Keratinocyte (primary cell): ENCODE results near the gene MLLT3.

ENCODE experiments used
- CTCF ChIP-seq, 3 experiments: IDR thresholded peaks in 1 of 3; conservative IDR thresholded peaks in 1 of 3; optimal IDR thresholded peaks in 1 of 3; 2 replicates in 2 of 3; 3 replicates in 1 of 3; pipeline versions ENCODE3 to v1.5.1; 2011; ENCODE audit warnings: low read length in 3 of 3, mild to moderate bottlenecking in 3 of 3, moderate library complexity in 2 of 3, control low read depth in 1 of 3, inconsistent platforms in 1 of 3; ENCODE audit not compliant: insufficient read depth in 2 of 3; ENCODE audit errors: extremely low read depth in 1 of 3
- EZH2 ChIP-seq: IDR thresholded peaks from one replicate; pipeline ENCODE4 v1.6.1; 2012; ENCODE audit warnings: inconsistent platforms, mild to moderate bottlenecking, low read length, moderate library complexity

GRCh38 chr9:20606652-20607051 is 15.6 kb downstream of the MLLT3 start:
- TF ChIP-seq EZH2 (no peak), CTCF (optimal IDR thresholded peaks at IDR 0.05 in 1 of 3, IDR thresholded peaks at IDR 0.05 in 1 of 3, conservative IDR thresholded peaks at IDR 0.05 in 1 of 3; ENCODE audit: extremely low read depth in 1 of 3, insufficient read depth in 2 of 3, low read length in 3 of 3) (no peak)
